CD4-positive, alpha-beta T cell treated with Interleukin-4 for 1 hour (primary cell): ENCODE results near the gene CADM2.
"Not testable (repeated sequence)": the region's sequence is repeated elsewhere in the genome, so short reads cannot be mapped to it uniquely, and the experiment has no call there.

Experiments
- DNase-seq, 2 donors: peaks; one replicate each; pipeline ENCODE4 v3.0.0-alpha.2; 2020 to 2022

CADM2 gene

DNA sequence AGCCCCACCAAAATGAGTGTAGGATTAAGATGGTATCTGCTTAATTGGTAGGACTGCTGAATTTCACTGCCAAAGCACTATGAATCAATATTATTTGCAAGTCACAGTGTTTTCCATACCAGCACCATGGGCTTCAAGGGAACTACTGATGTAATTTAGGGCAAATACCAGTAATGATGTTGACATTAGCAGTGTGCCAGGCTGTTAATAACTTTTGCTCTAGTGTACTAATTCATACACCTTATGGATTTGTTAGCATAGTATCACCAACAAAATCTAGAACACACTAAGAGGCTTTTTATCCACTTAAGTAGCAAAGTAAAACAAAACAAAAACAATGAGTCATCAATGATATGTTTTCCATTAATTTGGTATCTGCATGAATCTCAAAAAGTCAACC lies 888.2 kb downstream of the CADM2 start:
- DNase-seq = no peak

DNA sequence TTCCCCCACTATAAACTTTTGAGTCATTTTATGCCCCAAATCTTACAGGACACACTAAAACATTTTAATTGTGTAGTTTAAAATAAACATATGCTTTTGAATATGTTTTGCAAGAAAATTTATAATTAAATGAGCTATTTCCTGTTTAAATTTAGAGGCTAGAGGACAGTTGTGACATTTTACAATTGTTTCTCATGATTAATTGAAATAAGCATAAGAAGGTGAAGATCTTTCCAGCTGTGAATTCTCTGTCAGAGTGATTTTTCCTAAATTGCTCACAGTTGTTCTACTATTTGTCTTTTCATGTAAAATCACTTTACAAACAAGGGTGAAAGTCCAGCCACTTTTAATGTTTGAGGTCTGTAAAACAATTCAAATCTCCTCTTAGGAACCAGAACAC lies 892.3 kb downstream of the CADM2 start:
- no peak for DNase-seq

DNA sequence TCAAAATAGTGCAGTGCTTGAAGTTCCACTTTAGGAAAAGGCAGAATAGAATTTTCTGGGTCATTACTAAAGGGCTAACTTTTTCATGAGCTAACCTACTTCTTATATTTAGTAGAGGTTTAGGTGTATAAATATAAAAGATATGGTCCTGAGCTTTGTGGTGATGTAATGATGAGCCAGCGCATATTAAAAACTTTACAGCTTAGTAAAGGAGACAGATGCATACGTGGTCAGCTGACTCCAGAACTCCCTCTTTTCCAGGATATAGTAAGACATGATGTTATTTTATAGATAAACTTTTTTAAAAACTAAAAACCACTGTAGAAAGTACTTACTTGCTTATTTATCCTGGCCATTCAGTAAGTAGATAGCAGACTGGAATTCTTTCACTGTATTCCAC lies 895.0 kb downstream of the CADM2 start:
- no peak for DNase-seq

DNA sequence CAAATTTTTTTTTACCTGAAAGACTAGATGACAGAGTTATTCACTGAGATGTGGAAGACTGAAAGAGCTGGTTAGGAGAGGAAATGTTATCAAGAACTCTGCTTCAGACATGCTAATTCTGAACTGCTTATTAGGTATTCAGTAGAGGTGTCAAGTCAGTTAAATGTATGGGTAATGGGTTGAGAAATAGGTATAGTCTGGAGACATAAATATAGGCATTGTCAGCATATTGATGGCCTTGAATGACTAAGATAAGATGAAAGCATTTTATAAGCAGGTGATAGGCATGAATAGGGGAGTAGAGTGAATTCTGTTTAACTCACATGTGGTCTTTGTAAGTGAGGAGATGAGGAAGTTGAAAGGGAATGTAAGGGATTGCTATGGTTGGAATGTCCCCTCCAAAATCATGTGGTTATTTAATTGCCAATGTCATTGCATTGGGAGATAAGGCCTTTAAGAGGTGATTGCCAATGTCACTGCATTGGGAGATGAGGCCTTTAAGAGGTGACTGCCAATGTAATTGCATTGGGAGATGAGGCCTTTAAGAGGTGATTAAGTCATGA lies 904.2 kb downstream of the CADM2 start:
- no peak for DNase-seq

DNA sequence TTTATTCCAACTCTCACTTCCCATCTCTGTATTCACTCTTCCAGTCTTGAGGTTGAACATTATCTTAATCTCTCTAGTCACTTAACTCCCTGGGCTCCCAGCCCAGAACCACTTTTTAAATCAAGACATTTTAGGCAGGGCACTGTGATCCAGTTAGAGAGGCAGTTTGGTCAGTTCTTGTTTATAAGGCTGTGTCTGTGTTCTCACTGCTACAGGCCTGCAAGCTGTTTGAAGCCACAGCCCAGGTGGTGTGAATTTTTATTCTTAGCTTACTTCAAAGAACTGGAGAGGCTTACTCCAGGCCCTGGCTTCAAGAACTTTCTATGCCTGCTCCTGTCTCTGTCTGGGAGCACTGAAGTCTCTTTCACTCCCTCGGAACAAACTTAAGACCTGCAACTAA lies 906.1 kb downstream of the CADM2 start:
- DNase-seq = no peak

DNA sequence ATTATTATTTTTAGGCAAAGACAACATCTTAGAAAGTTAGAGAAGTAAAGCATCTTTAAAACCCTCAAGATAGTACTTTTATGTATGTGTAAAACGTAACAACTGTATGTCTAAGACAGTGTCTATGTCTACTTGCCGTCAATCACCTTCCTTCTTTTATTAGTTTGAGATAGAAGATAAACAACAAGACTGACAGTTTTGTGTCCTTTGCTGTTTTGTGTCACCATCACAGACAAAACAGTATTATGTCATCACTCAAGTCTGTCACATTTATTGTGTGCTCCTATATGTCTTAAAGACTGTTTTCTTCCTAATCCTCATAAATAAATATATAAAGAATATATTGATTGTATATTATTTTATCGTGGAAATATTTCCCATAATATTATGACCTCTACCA lies 908.3 kb downstream of the CADM2 start:
- no peak for DNase-seq

DNA sequence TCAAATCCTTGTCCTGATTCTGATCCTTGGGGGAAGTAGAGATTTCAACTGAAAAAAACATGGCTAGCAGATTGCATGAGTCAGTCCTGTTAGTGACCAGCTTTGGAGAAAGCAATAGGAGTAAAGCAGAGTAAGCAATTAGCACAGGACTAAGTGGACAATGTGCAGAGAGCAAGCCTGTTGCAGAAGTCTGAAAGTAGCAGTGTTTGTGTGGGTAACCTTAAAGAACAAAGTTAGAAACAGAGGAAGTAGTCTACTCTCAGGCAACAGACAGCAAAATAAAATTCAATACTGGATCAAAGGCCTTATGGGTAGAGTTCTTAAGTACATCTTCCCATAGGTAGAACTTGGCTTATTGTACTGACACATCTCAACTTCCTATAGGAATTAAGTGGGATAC lies 916.8 kb downstream of the CADM2 start:
- DNase-seq = no peak

DNA sequence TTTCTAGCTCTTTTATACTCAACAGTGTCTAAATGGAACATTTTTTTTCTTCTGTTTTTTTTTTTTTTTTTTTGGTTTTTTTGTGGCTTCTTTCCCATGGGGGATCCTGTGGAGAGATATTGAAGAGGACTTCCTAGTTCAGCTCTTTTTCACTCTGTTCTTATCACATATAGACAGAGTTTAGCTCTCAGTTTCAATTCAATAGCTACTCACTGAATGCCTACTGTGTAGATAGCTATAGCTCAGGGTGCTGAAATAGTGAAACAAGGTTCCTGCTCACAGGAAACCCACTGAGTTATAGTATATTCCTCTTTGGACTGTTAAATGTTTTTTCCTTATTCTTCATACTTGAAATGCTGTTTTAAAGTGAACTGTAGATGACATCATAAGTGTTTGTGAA lies 918.8 kb downstream of the CADM2 start:
- DNase-seq = no peak

DNA sequence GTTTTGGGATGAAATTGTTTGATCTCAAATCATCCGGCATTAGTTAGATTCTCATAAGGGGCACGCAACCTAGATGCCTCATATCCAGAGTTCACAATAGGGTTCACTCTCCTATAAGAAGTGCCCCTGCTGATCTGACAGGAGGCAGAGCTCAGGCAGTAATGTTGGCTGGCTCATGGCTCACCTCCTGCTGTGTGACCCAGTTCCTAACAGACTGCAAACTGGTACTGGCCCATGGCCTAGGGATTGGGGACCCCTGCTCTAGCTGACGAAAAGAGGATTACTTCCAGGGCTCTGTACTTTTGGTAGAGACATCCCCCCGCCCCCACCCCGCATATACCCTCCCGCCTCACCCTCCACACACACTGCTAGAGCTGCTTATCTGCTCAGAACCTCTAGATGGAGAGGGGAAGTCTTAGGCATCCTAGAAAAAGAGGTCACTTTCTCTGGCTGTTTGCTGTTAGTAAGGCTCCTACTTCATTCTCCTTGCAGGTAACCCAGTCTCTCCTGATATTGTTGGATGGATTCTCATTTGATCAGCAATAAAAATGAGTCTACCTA lies 923.1 kb downstream of the CADM2 start:
- no peak for DNase-seq

DNA sequence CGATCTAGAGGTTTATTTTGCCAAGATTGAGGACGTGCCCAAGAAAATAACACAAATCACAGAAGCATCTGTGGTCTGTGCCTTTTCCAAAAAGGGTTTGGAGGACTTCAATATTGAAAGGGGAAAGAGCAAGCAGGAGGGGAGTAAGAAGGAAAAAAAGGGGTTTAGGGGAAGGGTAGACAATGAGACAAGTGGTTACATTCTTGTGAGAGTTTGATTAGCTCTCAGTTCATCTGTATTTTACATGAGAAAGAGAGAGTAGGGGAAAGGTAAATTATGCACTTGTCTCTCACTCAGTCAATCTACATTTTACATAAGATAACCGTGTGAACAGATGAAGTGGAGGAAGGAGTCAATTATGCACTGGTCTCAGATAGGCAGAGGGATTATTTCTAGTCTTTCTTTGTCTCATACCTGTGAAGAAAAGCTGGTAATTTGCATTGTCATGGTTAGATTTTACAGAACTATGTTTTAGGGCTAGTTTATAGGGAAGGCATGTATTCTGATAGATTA lies 931.3 kb downstream of the CADM2 start:
- no peak for DNase-seq

DNA sequence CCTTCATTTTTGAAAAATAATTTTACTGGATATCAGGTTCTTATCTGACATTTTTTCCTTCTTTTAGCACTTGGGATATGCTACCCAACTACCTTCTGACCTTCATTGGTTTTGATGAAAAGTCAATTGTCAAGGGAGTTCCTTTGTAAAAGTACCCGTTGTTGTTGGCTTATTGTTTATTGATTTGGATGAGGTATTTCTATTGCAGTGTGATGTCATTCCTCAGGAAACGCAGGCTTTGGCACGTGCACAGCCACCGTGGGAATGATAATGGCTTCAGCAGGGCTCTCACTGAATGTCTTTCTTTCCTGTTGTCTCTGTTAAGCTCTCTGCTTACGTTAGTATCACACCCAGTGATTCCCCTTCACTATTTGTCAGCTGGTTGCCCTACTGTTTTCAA lies 944.6 kb downstream of the CADM2 start:
- no peak for DNase-seq

DNA sequence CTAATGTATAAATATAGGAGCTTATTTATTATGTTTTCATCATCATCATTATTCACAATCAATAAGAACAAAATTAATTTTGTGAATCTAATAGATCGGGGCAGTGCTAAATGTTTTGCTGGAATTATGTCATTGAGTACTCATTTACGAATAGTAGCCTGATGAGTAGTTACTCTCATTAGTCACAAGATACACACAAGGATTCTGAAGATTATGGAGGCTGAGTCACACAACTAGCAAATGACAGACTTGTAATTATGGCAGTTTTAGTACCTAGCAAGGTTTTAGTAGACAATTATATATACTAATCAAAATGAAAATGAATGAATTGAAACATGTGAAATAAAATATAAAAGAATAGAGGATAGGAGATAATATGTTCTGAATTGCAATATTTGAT lies 954.2 kb downstream of the CADM2 start:
- DNase-seq = no peak

DNA sequence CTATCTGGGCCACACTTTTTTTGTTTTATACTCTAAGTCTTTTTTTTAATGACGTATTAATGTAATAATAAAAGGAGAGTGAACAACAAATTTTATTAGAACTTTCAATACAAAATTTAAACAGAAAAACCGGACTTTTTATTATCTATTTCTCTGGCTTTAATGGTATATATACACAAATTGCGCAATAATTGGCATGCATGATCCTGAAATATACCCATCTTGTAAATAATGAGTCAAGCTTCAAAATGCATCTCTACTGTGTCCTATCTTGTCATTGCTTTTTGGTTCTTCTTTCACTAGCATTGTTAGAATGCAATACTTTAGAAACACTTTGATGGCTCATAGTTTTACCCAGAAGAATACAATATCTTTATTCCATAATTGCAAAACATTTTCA lies 963.6 kb downstream of the CADM2 start:
- no peak for DNase-seq

DNA sequence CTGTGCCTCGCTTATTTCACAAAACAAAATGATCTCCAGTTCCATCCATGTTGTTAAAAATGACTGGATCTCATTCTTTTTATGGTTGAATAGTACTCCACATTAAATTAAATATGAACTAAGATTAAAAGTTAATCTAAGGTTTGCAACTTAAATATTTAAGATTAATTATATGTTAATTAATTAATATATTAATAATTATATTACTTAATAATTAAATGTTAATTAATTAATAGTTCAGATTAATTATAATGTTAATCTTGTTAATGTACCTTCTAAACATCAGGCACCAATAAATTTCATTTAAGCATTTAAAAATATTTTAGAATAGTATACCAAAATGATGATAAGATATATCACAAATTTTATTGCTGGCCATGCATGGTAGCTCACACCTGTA lies 971.9 kb downstream of the CADM2 start:
- no peak for DNase-seq

DNA sequence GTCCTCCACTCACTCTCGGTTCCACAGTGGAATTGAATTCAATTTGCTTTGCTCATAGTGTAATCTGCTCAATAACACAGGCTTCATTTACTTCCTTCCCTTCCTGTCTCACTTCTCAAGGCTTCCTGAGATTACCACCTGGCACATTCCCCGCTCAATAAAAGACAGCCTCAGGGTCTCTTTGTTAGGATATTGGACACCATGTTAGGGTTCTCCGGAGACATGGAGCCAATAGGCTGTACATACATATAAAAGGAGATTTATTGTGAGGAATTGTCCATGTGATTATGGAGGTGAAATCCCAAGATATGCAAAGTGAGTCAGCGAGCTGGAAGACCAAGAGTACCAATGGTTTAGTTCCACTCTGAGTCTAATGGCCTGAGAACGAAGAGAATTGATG lies 974.5 kb downstream of the CADM2 start:
- DNase-seq = no peak

DNA sequence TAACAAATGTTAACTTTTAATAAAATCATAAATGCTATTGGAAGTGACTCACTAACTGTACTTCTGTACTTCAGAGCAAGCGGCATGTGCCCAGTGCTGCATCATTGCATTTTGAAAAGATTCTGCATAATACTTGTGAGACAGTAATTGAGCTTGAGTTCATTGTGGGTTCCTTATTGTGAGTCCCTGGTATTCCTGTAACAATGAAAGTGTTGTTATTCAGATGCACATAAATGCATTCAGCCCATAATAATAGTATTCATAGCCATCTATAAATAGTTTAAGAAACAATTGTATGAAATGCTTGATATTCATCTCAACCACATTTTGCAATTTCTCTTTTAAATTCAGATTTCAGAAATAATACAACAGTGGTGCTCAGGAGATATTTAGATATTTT lies 976.4 kb downstream of the CADM2 start:
- no peak for DNase-seq

DNA sequence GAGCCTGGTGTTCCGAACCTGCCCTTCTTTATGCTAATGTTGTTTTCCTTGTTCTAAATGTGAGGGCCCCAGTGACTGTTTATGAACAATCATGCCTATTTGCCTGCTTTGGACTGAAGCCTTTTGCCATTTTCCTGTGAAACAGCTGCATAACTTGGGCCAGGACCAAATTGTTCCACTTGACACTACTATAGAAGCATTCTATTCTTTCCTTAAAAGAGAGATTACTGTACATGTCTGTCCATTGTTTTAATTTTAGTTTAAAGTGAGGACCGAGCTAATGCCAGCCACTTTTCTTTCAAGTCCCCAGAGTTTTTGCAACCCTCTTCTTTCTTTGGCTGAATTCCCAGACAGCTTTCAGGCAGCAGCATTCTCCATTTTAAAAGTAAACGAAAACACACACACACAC lies 980.3 kb downstream of the CADM2 start:
- no peak for DNase-seq

DNA sequence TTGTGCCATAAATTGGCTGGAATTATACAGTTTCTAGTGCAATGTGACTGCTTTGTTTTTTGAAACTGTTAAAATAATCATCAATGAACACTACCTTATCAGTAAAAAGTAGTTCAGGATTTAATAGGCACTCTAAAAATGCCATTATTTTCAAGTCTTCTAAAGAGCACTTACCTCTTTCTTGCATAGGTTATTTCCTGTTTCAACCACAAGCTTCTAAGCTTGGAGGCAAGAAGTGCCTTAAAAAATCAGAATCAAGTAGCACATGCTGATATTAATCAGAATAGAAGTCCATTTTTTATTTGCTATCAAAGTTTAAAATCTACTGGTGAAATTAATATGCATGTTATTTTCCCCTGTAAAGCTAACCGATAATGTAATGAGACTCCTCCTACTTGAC lies 991.6 kb downstream of the CADM2 start:
- DNase-seq = no peak

DNA sequence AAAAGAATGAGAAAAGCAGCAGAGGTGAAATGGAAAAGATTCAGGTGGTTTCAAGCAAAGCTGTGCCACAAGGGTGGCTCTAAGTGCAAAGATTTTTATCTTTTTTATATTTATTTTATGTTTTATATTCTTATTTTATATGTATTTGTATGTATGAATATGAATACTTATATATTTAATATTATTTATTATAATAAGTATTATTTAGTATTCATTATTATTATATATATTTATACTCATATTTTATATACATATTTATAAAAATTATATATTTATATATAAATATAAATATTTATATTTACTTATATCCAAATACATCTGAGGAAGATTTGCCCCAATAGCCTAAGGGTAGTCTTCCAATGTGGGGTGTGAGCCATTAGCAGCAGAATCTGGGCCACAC lies 1002.0 kb downstream of the CADM2 start:
- DNase-seq = no peak

DNA sequence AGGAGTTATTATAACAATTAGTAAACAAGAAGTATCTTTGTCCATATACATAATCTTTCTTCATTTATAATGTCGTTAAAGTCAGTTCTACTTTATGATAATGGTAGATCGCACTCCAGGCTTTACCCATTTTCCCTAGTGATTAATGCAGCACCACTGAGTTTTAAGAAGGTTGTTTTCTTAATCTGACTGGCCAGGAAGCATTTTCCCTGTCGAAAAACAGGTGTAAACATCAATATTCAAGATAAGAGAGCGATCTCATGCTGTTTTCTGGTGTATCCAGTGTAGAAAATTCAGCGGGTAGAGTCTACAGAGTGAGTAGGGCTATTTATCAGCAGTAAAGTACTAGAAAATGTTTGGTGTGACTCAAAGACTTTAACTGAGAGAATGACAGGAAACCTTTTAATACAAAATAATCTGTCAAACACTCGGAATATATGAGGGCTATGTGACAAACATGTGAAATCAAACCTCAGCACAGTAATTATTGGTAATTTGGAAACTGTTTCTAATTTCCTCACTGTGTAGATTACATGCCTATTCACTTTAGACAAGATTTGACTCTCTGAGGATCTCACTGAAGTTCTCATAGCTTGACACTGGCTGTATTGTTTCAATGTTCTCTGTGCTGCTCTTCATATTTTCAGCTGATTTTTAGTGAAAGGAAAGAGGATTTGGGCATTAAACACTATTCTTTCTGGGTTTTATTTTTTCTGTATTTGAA lies 1019.0 kb downstream of the CADM2 start:
- no peak for DNase-seq

DNA sequence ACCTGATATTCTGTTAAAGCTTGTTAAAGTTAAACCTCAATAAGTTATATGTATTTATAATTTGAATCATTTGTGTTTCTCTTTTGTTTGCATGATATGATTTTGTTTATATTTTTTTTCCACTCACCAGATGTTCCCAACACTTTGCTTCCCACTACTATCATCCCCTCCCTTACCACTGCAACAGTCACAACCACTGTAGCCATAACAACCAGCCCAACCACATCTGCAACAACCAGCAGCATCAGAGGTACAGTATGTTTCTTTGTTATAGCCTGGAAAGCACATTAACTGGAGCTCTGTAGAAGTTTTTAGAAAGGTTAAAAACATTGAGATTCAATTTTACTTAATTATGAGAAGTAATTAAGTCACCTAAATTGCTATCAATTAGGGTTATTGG lies 1020.2 kb downstream of the CADM2 start:
- no peak for DNase-seq

DNA sequence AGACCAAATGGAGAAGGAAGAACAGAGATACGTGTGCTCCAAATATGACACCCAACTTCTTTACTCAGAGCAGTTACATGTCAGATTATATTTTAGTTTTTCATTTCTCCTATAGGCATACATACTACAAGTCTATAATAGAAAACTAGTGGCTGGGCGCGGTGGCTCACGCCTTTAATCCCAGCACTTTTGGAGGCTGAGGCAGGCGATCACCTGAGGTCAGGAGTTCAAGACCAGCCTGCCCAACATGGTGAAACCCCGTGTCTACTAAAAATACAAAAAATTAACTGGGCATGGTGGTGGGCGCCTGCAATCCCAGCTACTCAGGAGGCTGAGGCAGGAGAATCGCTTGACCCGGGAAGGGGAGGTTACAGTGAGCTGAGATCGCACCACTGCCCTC lies 1030.8 kb downstream of the CADM2 start:
- DNase-seq = not testable (repeated sequence)

DNA sequence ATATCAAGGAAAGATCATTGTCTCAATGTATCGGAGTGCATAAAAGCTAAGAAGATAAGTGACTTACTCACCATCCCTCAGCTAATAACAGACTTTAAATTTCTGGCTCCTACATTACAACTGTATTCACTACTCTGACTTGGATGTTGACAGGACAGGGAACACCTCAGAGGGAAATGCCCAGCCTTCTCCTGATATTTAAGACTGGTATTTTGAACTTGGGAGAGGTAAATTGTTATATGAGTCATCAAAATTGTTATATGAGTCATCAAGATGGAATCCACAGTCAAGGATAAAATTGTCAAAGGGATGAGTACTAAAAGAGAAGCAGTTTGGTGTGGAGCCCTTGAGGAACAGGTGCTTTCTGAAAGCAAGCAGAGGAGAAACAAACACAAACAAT lies 1070.8 kb downstream of the CADM2 start:
- DNase-seq = no peak

DNA sequence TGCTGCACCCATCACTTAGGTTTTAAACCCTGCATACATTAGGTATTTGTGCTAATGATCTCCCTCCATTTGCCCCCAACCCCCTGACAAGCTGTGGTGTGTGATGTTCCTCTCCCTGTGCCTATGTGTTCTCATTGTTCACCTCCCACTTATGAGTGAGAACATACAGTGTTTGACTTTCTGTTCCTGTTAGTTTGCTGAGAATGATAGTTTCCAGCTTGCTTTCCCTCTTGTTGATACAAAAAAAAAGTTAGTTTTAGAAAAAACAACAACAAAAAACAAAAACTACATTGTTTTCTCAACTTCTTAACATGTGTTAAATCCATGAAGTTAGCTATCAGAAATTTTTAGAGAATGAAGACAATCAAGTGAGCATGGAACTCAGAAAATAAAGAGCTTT lies 1079.1 kb downstream of the CADM2 start:
- no peak for DNase-seq
